ENCODE data around the gene CCNJL.

Gene CCNJL

GRCh38 chr5:160211352-160211751, 101.0 kb downstream of the CCNJL start:
- DNase-seq: no peak

DNA sequence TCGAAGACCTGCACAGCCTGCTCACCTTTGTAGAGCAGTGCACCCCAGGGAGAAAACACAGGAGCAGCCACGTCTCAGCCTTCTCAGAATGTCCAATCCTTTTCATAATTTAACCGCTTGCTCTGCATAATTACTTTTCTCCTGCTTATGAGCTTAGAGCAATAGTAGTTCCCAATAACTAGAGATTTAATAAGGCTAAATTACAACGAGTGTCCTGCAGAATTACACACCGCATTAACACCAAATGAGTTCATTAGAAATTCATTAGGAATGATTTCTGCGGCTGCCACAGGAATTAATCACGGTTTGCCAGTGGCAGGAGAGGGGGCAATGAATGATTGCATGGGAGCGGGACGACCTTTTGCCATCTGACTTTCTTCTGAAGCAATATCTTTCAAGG, 101.8 kb downstream of the CCNJL start:
- DNase-seq: no peak

- DNase-seq: no peak
Measured at GRCh38 chr5:160209917-160210316, 102.4 kb downstream of the CCNJL start.

DNA sequence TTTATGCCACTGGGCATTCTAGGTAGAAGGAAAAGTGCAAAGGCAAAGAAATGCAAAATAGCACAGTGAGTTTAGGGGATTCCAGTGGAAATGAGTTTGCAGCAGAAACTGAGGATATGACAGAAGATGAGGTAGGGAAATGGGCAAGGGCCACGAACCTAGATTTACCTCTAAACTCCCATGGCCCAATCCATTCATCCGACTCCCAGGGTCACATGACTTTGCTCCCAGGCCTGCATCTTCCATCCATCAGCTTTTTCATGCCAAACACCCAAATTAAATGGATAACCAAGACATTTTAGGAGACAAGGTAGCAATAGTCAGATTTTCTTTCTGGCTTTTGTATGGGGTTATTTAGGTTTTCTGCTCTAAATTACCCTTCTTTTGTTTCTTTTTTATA, 105.3 kb downstream of the CCNJL start:
- no peak for DNase-seq

Measured in MV-4-11 (cell line).